H9 (cell line): ENCODE data around the gene GPR156. TPM values are rescaled to one million over a fixed set of nuclear protein-coding genes. Genes with fewer than 3 reads are reported as not detected.

Experiments
- DNase-seq: peaks from one replicate; pipeline ENCODE4 v3.0.0-alpha.2; 2017
- H2AFZ ChIP-seq: one replicate; pipeline ENCODE4 v1.6.1; 2013; ENCODE audit warnings: mild to moderate bottlenecking, low read length, control low read depth, moderate library complexity
- H2AK5ac ChIP-seq: 2 replicates; pipeline ENCODE4 v1.6.1; 2013; ENCODE audit warnings: low read length, control low read depth, mixed read lengths; ENCODE audit not compliant: insufficient read length
- H2BK120ac ChIP-seq: one replicate; pipeline ENCODE4 v1.6.1; 2013; ENCODE audit warnings: low read depth, mild to moderate bottlenecking, low read length, control low read depth, inconsistent platforms; ENCODE audit not compliant: poor library complexity, severe bottlenecking
- H2BK12ac ChIP-seq: 2 replicates; pipeline ENCODE4 v1.6.1; 2013; ENCODE audit warnings: low read length, control low read depth, mixed read lengths, low read depth; ENCODE audit not compliant: insufficient read length
- H2BK15ac ChIP-seq: 2 replicates; pipeline ENCODE4 v1.6.1; 2013; ENCODE audit warnings: low read depth, low read length, control low read depth
- H2BK20ac ChIP-seq: one replicate; pipeline ENCODE4 v1.6.1; 2013; ENCODE audit warnings: low read depth, mild to moderate bottlenecking, low read length, control low read depth, inconsistent platforms; ENCODE audit not compliant: poor library complexity, severe bottlenecking
- H2BK5ac ChIP-seq: 2 replicates; pipeline ENCODE4 v1.6.1; 2013; ENCODE audit warnings: low read length, control low read depth, mixed read lengths; ENCODE audit not compliant: insufficient read length
- H3K14ac ChIP-seq: 2 replicates; pipeline ENCODE4 v1.6.1; 2013; ENCODE audit warnings: low read length, control low read depth; ENCODE audit not compliant: insufficient read depth
- H3K18ac ChIP-seq: 2 replicates; pipeline ENCODE4 v1.6.1; 2013; ENCODE audit warnings: low read depth, mild to moderate bottlenecking, mixed read lengths, low read length, control low read depth; ENCODE audit not compliant: insufficient read length
- H3K23ac ChIP-seq: 2 replicates; pipeline ENCODE4 v1.6.1; 2013; ENCODE audit warnings: low read length, control low read depth, mixed read lengths, low read depth; ENCODE audit not compliant: insufficient read length
- H3K23me2 ChIP-seq: 2 replicates; pipeline ENCODE4 v1.6.1; 2013; ENCODE audit warnings: low read depth, mild to moderate bottlenecking, mixed read lengths, low read length, control low read depth; ENCODE audit not compliant: insufficient read length, poor library complexity, severe bottlenecking
- H3K27ac ChIP-seq: 2 replicates; pipeline ENCODE4 v1.5.1; 2013; ENCODE audit warnings: low read length, control low read depth, mixed read lengths, low read depth; ENCODE audit not compliant: insufficient read length
- H3K27me3 ChIP-seq: 2 replicates; pipeline ENCODE4 v1.6.1; 2013; ENCODE audit warnings: low read length, control low read depth, inconsistent platforms; ENCODE audit not compliant: insufficient read depth
- H3K4ac ChIP-seq: 2 replicates; pipeline ENCODE4 v1.6.1; 2013; ENCODE audit warnings: low read depth, mild to moderate bottlenecking, control low read depth, inconsistent platforms, low read length, moderate library complexity
- H3K4me1 ChIP-seq: 2 replicates; pipeline ENCODE4 v1.6.1; 2013; ENCODE audit warnings: low read length, control low read depth, inconsistent platforms; ENCODE audit not compliant: insufficient read depth
- H3K4me2 ChIP-seq: 2 replicates; pipeline ENCODE4 v1.6.1; 2013; ENCODE audit warnings: low read length, control low read depth, mixed read lengths; ENCODE audit not compliant: insufficient read length, insufficient read depth
- H3K56ac ChIP-seq: 2 replicates; pipeline ENCODE4 v1.6.1; 2013; ENCODE audit warnings: low read depth, mild to moderate bottlenecking, mixed read lengths, low read length, control low read depth; ENCODE audit not compliant: insufficient read length
- H3K79me1 ChIP-seq: 2 replicates; pipeline ENCODE4 v1.6.1; 2013; ENCODE audit warnings: low read depth, mild to moderate bottlenecking, moderate library complexity, low read length, control low read depth, inconsistent platforms; ENCODE audit not compliant: insufficient read depth, poor library complexity, severe bottlenecking
- H3K79me2 ChIP-seq: 2 replicates; pipeline ENCODE4 v1.6.1; 2013; ENCODE audit warnings: low read length, control low read depth, inconsistent platforms; ENCODE audit not compliant: insufficient read depth
- H3K9ac ChIP-seq: 2 replicates; pipeline ENCODE4 v1.6.1; 2013; ENCODE audit warnings: low read length, control low read depth, mixed read lengths; ENCODE audit not compliant: insufficient read length; ENCODE audit errors: extremely low read depth
- H3K9me3 ChIP-seq: one replicate; pipeline ENCODE4 v1.6.1; 2013; ENCODE audit warnings: low read depth, low read length, inconsistent platforms; ENCODE audit not compliant: control insufficient read depth
- H3T11ph ChIP-seq: one replicate; pipeline ENCODE4 v1.6.1; 2013; ENCODE audit warnings: mild to moderate bottlenecking, low read length, control low read depth, inconsistent platforms
- H4K20me1 ChIP-seq: one replicate; pipeline ENCODE4 v1.6.1; 2013; ENCODE audit not compliant: control insufficient read depth, insufficient read length, insufficient read depth
- H4K5ac ChIP-seq: 2 replicates; pipeline ENCODE4 v1.6.1; 2013; ENCODE audit warnings: low read depth, mild to moderate bottlenecking, mixed read lengths, low read length, control low read depth; ENCODE audit not compliant: insufficient read length
- H4K8ac ChIP-seq: replicated peaks from 2 replicates; pipeline ENCODE4 v1.6.1; 2013; ENCODE audit warnings: low read length, control low read depth, mixed read lengths, low read depth; ENCODE audit not compliant: insufficient read length
- H4K91ac ChIP-seq: 2 replicates; pipeline ENCODE4 v1.6.1; 2013; ENCODE audit warnings: low read depth, mild to moderate bottlenecking, moderate library complexity, mixed read lengths, low read length, control low read depth; ENCODE audit not compliant: insufficient read length
- H3K27ac Mint-ChIP-seq, 3 experiments: 2 replicates in 2 of 3; 3 replicates in 1 of 3; pipeline ENCODE4 v1.8.0; 2020 to 2021; ENCODE audit warnings: mixed read lengths in 3 of 3, mild to moderate bottlenecking in 1 of 3, moderate library complexity in 1 of 3
- H3K27me3 Mint-ChIP-seq: 2 replicates; pipeline ENCODE4 v1.8.0; 2021; ENCODE audit warnings: low read depth, mild to moderate bottlenecking, moderate library complexity, mixed read lengths
- H3K36me3 Mint-ChIP-seq, 3 experiments: 2 replicates in 2 of 3; 3 replicates in 1 of 3; pipeline ENCODE4 v1.8.0; 2020 to 2021; ENCODE audit warnings: low read depth in 3 of 3, mixed read lengths in 3 of 3; ENCODE audit not compliant: insufficient read depth in 1 of 3
- H3K4me1 Mint-ChIP-seq, 2 experiments: 2 replicates each; pipeline ENCODE4 v1.8.0; 2020; ENCODE audit warnings: mixed read lengths in 2 of 2
- H3K4me3 Mint-ChIP-seq, 2 experiments: 2 replicates in 1 of 2; 3 replicates in 1 of 2; pipeline ENCODE4 v1.8.0; 2020 to 2021; ENCODE audit warnings: mild to moderate bottlenecking in 2 of 2, mixed read lengths in 2 of 2, moderate library complexity in 1 of 2
- H3K9me3 Mint-ChIP-seq, 2 experiments: 2 replicates in 1 of 2; 3 replicates in 1 of 2; pipeline ENCODE4 v1.8.0; 2020; ENCODE audit warnings: mild to moderate bottlenecking in 2 of 2, mixed read lengths in 2 of 2, moderate library complexity in 1 of 2
- CTCF ChIP-seq: fragments of 200-600 bp; sonication (generic); conservative IDR thresholded peaks from 3 replicates; pipeline ENCODE4 v1.8.0; 2021; ENCODE audit warnings: antibody characterized with exemption, mild to moderate bottlenecking
- WGBS: extraction: QIAGEN DNeasy Blood & Tissue Kit; methylation state at CpG from one replicate; pipeline ENCODE4 v1.1.7; 2013; ENCODE audit warnings: missing lambda C conversion rate, low lambda C conversion rate, mixed read lengths; ENCODE audit not compliant: insufficient read length; ENCODE audit errors: extremely low coverage; 5-methylcytosine and 5-hydroxymethylcytosine counted together
- total RNA-seq: library from RNA; stranded (reverse); gene quantifications from 2 replicates; pipeline ENCODE4 v1.2.1, GENCODE V29; 2021

GPR156 gene
- total RNA-seq, 1 experiment from 2014 or later, result 1.8 TPM

- Histone ChIP-seq H2BK120ac (no peak overlapping the region), H3K79me2 (no peaks in the 10 kb centered on the region), H4K5ac (no peak overlapping the region), H4K91ac (no peak overlapping the region), H3K23ac (no peak overlapping the region), H3K4me2 (no peak overlapping the region), H2BK15ac (no peak overlapping the region), H2BK5ac (no peak overlapping the region), H2BK12ac (no peak overlapping the region), H4K20me1 (no peaks in the 10 kb centered on the region), H3K27ac (no peak overlapping the region), H3K27me3 (no peaks in the 10 kb centered on the region), H3K79me1 (no peaks in the 10 kb centered on the region), H4K8ac (no peak overlapping the region), H3K56ac (no peak overlapping the region), H3K9me3 (no peaks in the 10 kb centered on the region), H2BK20ac (no peak overlapping the region), H3K4ac (no peak overlapping the region), H3K14ac (no peak overlapping the region), H3K23me2 (no peaks in the 10 kb centered on the region), H3K18ac (no peak overlapping the region), H2AK5ac (no peak overlapping the region), H3T11ph (no peak overlapping the region), H3K4me1 (no peaks in the 10 kb centered on the region), H3K9ac (no peak overlapping the region), H2AFZ (no peak overlapping the region)
- Mint-ChIP-seq H3K27me3 (peaks cover 2% of the 10 kb centered on the region; the same call in 1 of the 2 replicates), H3K4me1 (peaks cover 0 to 2% of the 10 kb centered on the region in 2 experiments; a peak in 1 of 4 replicates), H3K9me3 (no peaks in the 10 kb centered on the region), H3K4me3 (no peak overlapping the region), H3K36me3 (no peaks in the 10 kb centered on the region), H3K27ac (no peak overlapping the region)
- no peak for DNase-seq
- TF ChIP-seq CTCF, result no peak
- WGBS, result no CpG with 5 or more reads among the region's 4 CpGs
Observed at GRCh38 chr3:120196333-120196732, 88.7 kb downstream of the GPR156 start.
